GM10266 (cell line): ENCODE results near the gene PDE6H.

Source experiments
- DNase-seq: peaks from one replicate; pipeline ENCODE4 v3.0.0; 2012; ENCODE audit errors: extremely low spot score
- TF ChIP-seq, protein P1 (sequence below): IDR thresholded peaks from 2 replicates; pipeline ENCODE4 v1.5.1; 2012; ENCODE audit warnings: mild to moderate bottlenecking, low read depth; ENCODE audit not compliant: control insufficient read depth, insufficient read depth; ENCODE audit errors: missing control alignments

Gene PDE6H

DNA sequence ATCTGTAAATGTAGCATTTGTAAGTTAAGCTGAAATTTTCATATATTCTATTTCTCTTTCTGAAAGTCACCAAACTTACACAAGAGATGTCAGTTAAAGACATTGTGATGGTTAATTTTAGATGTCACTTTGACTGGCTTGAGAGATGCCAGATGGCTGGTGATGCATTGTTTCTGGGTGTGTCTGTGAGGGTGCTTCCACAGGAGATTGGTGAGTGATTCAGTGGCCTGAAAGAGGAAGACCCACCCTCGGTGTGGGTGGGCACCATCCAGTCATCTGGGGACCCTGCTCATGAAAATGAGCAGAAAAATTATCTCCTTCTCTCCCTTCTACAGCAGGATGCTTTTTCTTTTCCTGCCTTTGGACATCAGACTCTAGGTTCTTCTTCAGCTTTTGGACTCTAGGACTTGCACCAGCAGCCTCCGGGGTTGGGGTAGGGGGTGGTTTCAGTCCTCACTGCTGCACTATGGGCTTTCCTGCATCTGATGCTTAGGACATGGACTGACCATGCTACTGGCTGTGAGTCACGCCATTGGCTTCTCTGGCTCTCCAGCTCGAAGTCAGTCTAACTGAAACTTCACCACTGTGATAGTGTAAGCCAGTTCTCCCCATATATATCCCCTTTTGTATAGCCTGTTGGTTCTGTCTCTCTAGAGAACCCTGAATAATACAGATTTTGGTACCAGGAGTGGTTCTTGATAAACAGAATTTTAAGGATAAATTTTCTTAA, 20.9 kb downstream of the PDE6H start:
- no peak for DNase-seq
- TF ChIP-seq, protein P1, sequence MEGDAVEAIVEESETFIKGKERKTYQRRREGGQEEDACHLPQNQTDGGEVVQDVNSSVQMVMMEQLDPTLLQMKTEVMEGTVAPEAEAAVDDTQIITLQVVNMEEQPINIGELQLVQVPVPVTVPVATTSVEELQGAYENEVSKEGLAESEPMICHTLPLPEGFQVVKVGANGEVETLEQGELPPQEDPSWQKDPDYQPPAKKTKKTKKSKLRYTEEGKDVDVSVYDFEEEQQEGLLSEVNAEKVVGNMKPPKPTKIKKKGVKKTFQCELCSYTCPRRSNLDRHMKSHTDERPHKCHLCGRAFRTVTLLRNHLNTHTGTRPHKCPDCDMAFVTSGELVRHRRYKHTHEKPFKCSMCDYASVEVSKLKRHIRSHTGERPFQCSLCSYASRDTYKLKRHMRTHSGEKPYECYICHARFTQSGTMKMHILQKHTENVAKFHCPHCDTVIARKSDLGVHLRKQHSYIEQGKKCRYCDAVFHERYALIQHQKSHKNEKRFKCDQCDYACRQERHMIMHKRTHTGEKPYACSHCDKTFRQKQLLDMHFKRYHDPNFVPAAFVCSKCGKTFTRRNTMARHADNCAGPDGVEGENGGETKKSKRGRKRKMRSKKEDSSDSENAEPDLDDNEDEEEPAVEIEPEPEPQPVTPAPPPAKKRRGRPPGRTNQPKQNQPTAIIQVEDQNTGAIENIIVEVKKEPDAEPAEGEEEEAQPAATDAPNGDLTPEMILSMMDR: no peak

DNA sequence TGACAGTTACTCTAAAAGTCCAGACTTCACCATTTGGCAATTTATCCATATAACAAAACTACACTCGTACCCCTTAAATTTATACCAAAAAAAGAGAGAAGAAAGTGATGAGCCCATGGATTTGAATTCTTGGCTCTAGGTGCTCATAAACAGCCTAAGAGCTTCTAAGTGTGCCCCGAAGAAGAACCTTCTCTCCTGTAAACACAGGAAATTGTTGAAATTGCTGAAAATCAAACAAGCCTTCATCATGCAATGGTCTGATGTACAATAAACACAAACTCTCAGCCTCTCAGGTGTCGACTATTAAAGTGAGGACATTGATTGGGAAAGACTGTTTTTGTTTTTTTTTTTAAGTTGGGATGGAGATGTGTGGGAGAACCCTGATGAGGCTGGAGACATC, 21.8 kb downstream of the PDE6H start:
- DNase-seq: no peak
- TF ChIP-seq, protein P1: no peak

DNA sequence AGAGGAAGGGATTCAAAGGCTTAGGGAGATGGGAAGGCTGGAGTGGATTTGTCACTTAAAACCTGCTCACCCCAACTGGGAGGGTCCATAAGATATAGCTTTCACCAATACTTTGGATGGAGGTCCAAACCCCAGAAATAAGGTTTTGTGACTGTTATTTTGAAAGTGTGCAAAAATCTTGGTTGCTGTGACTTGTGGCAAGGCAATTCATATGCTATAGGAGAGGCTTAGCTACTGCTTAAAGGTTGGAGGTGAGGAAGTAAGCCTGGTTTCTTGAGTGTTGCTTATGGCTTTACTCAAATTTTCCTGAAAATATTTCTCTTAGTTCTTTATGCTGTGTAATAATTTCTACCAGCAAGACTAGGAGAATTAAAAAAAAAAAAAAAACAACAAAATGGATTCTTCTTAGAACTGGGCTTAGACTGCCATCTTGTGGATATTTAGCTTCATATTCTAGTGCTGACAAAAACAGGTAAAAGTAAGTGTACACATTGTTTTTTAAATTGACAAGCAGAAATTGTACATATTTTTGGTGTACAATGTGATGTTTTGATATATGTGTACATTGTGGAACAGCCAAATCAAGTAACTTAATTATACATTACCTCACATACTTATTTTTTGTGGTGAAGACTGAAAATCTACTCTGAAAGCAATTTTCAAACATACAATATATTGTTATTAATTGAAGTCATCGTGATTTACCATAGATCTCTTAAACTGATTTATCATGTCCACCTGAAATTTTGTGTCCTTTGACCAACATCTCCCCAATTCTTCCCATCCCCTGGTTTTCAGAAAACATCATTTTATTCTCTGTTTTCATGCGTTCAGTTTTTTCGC, 23.0 kb downstream of the PDE6H start:
- TF ChIP-seq, protein P1: peak; percentile 52
- no peak for DNase-seq

DNA sequence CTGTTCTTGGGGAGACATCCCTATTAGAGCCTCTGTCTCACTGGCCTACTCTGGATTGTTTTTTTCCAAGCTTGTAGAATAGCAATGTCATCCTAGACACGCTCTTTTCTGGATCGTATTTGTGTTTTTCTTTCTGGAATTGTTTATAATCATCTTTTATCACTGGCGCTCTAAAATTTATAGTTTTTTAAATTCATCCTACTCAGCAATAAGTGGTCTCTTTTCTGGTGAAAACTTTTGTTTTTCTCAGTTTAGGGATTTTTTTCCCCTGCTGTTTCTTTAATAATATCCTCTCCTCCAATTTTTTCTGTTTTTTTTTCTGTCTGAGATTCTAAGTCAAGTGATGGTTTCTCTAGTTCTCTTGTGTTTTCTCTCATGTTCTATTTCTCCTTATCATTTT, 25.2 kb downstream of the PDE6H start:
- TF ChIP-seq, protein P1: no peak
- DNase-seq: no peak

DNA sequence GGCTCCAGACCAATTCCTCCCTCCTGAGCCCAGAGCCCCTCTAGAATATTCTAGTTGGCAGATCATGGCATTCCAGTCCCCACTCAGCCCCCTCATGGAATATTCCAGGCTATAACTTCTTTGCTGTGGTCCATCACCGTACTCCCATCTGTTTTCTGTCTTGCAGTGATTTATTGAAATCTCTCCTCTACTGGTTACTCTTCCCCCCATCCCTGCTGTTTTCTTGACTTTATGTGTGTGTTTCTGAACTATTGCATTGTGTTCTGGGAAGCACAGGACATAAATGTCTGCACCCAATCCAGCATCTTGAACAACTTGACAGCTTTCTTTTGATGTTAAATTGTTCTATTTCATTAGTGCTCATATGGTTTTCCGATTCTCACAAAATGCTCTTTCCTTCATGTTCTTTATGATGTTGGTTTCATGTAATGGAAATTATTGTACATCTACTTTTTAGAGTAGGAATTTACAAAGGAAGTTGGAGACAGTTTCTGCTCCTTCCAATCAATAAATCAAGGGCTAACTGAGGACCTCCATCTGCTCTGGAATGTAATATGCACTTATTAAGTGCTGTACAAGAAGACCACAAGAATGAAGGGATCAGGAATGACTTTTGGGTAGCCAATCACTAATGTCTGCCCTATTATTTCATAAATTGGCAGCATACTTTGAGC, 26.3 kb downstream of the PDE6H start:
- DNase-seq: no peak
- TF ChIP-seq, protein P1: no peak

DNA sequence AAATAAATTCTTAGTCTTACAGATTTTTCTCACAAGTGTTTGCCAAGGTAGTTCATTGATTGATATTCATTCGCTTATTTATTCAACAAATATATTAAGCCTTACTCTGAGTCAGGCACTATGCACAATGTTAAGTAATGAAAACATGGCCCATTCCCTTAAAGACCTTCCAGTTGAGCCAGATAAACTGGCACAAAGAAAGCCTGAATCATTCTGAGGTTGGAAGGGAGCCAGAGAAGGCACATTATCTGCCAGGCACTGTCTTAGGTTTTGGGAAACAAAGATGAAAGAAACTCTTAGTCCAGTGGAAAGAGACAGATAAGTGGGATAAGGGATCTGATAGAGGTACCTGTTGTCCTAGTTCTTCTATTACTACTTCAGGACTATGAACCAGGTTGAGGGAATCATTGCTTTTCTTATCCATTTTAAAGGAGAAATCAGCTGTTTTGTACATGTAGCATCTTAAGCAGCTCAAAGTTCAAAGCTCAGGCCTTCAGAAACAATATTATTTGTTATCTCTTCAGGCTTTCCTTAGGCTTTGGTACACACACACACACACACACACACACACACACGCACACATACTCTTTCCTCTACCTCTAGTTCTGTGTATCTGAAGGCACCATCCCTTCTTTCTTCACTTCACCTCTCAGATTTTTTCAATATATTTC, 27.0 kb downstream of the PDE6H start:
- DNase-seq: no peak
- TF ChIP-seq, protein P1: no peak

DNA sequence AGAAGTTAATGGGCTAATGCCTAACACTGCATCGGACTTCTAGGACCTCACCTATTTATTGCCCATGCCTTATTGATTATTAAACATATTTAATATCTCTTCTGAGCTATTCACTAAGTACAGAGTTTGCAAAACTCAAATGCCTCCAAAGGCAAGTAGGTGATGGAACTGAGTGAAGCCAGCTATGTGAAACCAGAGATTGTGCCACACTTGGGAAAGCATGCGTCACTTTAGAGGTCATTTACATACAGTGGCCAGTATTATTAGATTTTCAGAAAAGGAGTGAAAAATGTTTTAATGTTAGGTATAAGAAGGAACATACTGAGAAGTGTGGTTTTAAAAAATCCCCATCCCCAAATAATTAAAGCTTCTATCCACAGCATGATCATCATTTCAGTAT, 27.7 kb downstream of the PDE6H start:
- DNase-seq: no peak
- TF ChIP-seq, protein P1: no peak
